ENCODE results near the gene RELL1.

DNA sequence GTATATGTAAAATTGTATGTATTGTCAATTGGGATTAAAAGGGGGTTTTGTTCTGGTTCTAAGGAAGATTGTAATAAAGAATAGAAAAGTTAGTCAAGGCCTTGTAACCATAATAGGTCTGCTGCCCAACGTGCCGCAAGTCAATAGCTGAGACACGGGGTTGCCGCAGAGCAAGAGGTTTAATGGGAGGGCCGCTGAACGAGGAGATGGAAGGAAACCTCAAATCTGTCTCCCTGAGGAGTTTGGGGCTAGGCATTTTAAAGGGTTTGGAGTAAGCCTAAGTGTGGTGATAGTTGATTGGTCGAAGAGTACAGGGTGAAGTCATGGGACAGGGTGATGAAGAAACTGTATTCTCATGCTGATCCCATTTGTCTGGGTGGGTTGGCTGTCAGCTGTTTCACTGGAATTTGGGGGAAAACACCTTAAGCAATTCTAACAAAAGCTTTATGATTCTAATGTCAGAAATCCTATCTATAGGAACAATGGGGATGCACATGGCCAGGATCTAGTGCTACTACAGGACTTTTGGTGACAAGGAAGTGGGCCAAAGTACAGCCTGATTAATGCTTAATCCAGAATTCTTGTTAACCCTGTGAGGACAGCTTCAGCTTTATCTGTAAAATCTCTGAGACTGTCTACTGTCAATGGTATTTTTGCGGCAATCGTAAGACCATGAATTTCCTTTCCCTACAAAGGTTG, 86.9 kb downstream of the RELL1 start:
- TF ChIP-seq, protein P1, sequence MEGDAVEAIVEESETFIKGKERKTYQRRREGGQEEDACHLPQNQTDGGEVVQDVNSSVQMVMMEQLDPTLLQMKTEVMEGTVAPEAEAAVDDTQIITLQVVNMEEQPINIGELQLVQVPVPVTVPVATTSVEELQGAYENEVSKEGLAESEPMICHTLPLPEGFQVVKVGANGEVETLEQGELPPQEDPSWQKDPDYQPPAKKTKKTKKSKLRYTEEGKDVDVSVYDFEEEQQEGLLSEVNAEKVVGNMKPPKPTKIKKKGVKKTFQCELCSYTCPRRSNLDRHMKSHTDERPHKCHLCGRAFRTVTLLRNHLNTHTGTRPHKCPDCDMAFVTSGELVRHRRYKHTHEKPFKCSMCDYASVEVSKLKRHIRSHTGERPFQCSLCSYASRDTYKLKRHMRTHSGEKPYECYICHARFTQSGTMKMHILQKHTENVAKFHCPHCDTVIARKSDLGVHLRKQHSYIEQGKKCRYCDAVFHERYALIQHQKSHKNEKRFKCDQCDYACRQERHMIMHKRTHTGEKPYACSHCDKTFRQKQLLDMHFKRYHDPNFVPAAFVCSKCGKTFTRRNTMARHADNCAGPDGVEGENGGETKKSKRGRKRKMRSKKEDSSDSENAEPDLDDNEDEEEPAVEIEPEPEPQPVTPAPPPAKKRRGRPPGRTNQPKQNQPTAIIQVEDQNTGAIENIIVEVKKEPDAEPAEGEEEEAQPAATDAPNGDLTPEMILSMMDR (IDR thresholded peaks at IDR 0.05; ENCODE audit: insufficient read depth, low read depth, low read length) = no peak
- TF ChIP-seq EZH2 (IDR thresholded peaks at IDR 0.05; ENCODE audit: insufficient read depth, low read length) = no peak
